ENCODE data around the gene OR2T10.
"Not testable (repeated sequence)": the region's sequence is repeated elsewhere in the genome, so short reads cannot be mapped to it uniquely, and the experiment has no call there.

The OR2T10 gene

GRCh38 chr1:248592655-248593054 is 4.8 kb downstream of the OR2T10 start:
- no peaks in the 10 kb centered on the region for H3K27me3 ChIP-seq (ENCODE audit: insufficient read depth, low read length)
- no peaks in the 10 kb centered on the region for H3K4me1 ChIP-seq (ENCODE audit: insufficient read depth, low read length)
- no peaks in the 10 kb centered on the region for H3K36me3 ChIP-seq (ENCODE audit: insufficient read depth, low read depth, low read length)
- H3K4me3 ChIP-seq (ENCODE audit: low read length), result no peak overlapping the region; the same call in 1 of the 2 replicates
- H3K27ac ChIP-seq (ENCODE audit: low read length), result no peak overlapping the region
- H3K9ac ChIP-seq (ENCODE audit: low read depth, low read length), result no peak overlapping the region
- peaks cover 94% of the 10 kb centered on the region for H3K9me3 ChIP-seq (ENCODE audit: insufficient read depth, low read depth, low read length)

GRCh38 chr1:248590055-248590454 is 7.4 kb downstream of the OR2T10 start:
- no peak overlapping the region for H3K9ac ChIP-seq (ENCODE audit: low read depth, low read length)
- H3K36me3 ChIP-seq (ENCODE audit: insufficient read depth, low read depth, low read length), result no peaks in the 10 kb centered on the region
- H3K27me3 ChIP-seq (ENCODE audit: insufficient read depth, low read length), result no peaks in the 10 kb centered on the region
- H3K9me3 ChIP-seq (ENCODE audit: insufficient read depth, low read depth, low read length), result peaks cover 89% of the 10 kb centered on the region
- no peak overlapping the region for H3K27ac ChIP-seq (ENCODE audit: low read length)
- no peaks in the 10 kb centered on the region for H3K4me1 ChIP-seq (ENCODE audit: insufficient read depth, low read length)
- no peak overlapping the region for H3K4me3 ChIP-seq (ENCODE audit: low read length)

GRCh38 chr1:248589334-248589733 is 8.2 kb downstream of the OR2T10 start:
- no peaks in the 10 kb centered on the region for H3K27me3 ChIP-seq (ENCODE audit: insufficient read depth, low read length)
- H3K9ac ChIP-seq (ENCODE audit: low read depth, low read length), result no peak overlapping the region
- peaks cover 89% of the 10 kb centered on the region for H3K9me3 ChIP-seq (ENCODE audit: insufficient read depth, low read depth, low read length)
- no peaks in the 10 kb centered on the region for H3K4me1 ChIP-seq (ENCODE audit: insufficient read depth, low read length)
- H3K36me3 ChIP-seq (ENCODE audit: insufficient read depth, low read depth, low read length), result no peaks in the 10 kb centered on the region
- no peak overlapping the region for H3K27ac ChIP-seq (ENCODE audit: low read length)
- no peak overlapping the region for H3K4me3 ChIP-seq (ENCODE audit: low read length)

GRCh38 chr1:248585266-248585665 is 12.2 kb downstream of the OR2T10 start:
- Histone ChIP-seq H3K9ac (ENCODE audit: low read depth, low read length) (no peak overlapping the region), H3K9me3 (ENCODE audit: insufficient read depth, low read depth, low read length) (peaks cover 78% of the 10 kb centered on the region), H3K4me3 (ENCODE audit: low read length) (no peak overlapping the region), H3K27me3 (ENCODE audit: insufficient read depth, low read length) (no peaks in the 10 kb centered on the region), H3K27ac (ENCODE audit: low read length) (no peak overlapping the region), H3K36me3 (ENCODE audit: insufficient read depth, low read depth, low read length) (no peaks in the 10 kb centered on the region), H3K4me1 (ENCODE audit: insufficient read depth, low read length) (no peaks in the 10 kb centered on the region)

GRCh38 chr1:248576260-248576980 is 21.1 kb downstream of the OR2T10 start:
- H3K36me3 ChIP-seq (ENCODE audit: insufficient read depth, low read depth, low read length), result no peaks in the 10 kb centered on the region
- no peak overlapping the region for H3K27ac ChIP-seq (ENCODE audit: low read length)
- H3K9ac ChIP-seq (ENCODE audit: low read depth, low read length), result no peak overlapping the region
- H3K9me3 ChIP-seq (ENCODE audit: insufficient read depth, low read depth, low read length), result peaks cover 63% of the 10 kb centered on the region
- no peaks in the 10 kb centered on the region for H3K27me3 ChIP-seq (ENCODE audit: insufficient read depth, low read length)
- no peaks in the 10 kb centered on the region for H3K4me1 ChIP-seq (ENCODE audit: insufficient read depth, low read length)
- H3K4me3 ChIP-seq (ENCODE audit: low read length), result no peak overlapping the region

GRCh38 chr1:248574657-248575056 is 22.8 kb downstream of the OR2T10 start, which contains the start of gene OR2T34:
Gene OR2T34 (minus strand): TSS chr1:248574757. CDS start chr1:248574757, 0 bp downstream.
- H3K27me3 ChIP-seq (ENCODE audit: insufficient read depth, low read length); H3K27ac ChIP-seq (ENCODE audit: low read length); H3K9ac ChIP-seq (ENCODE audit: low read depth, low read length); H3K4me3 ChIP-seq (ENCODE audit: low read length); H3K36me3 ChIP-seq (ENCODE audit: insufficient read depth, low read depth, low read length); H3K4me1 ChIP-seq (ENCODE audit: insufficient read depth, low read length): not testable (repeated sequence)
- H3K9me3 ChIP-seq (ENCODE audit: insufficient read depth, low read depth, low read length), result peaks cover 46% of the 10 kb centered on the region

GRCh38 chr1:248573856-248574255 is 23.6 kb downstream of the OR2T10 start:
- H3K9me3 ChIP-seq (ENCODE audit: insufficient read depth, low read depth, low read length), result peaks cover 44% of the 10 kb centered on the region
- H3K4me1 ChIP-seq (ENCODE audit: insufficient read depth, low read length); H3K9ac ChIP-seq (ENCODE audit: low read depth, low read length); H3K27me3 ChIP-seq (ENCODE audit: insufficient read depth, low read length); H3K27ac ChIP-seq (ENCODE audit: low read length); H3K4me3 ChIP-seq (ENCODE audit: low read length); H3K36me3 ChIP-seq (ENCODE audit: insufficient read depth, low read depth, low read length): not testable (repeated sequence)

GRCh38 chr1:248572049-248572448 is 25.5 kb downstream of the OR2T10 start:
- H3K27ac ChIP-seq (ENCODE audit: low read length); H3K9ac ChIP-seq (ENCODE audit: low read depth, low read length); H3K4me3 ChIP-seq (ENCODE audit: low read length); H3K4me1 ChIP-seq (ENCODE audit: insufficient read depth, low read length); H3K27me3 ChIP-seq (ENCODE audit: insufficient read depth, low read length); H3K36me3 ChIP-seq (ENCODE audit: insufficient read depth, low read depth, low read length): not testable (repeated sequence)
- peaks cover 32% of the 10 kb centered on the region for H3K9me3 ChIP-seq (ENCODE audit: insufficient read depth, low read depth, low read length)

- H3K36me3 ChIP-seq (ENCODE audit: insufficient read depth, low read depth, low read length); H3K27ac ChIP-seq (ENCODE audit: low read length); H3K4me1 ChIP-seq (ENCODE audit: insufficient read depth, low read length); H3K27me3 ChIP-seq (ENCODE audit: insufficient read depth, low read length); H3K9ac ChIP-seq (ENCODE audit: low read depth, low read length); H3K4me3 ChIP-seq (ENCODE audit: low read length): not testable (repeated sequence)
- H3K9me3 ChIP-seq (ENCODE audit: insufficient read depth, low read depth, low read length), result peaks cover 20% of the 10 kb centered on the region; the same call in 1 of the 2 replicates
Observed at GRCh38 chr1:248570811-248571210, 26.7 kb downstream of the OR2T10 start.

GRCh38 chr1:248569049-248569448 is 28.5 kb downstream of the OR2T10 start:
- not testable (repeated sequence) for H3K27me3 ChIP-seq (ENCODE audit: insufficient read depth, low read length); H3K4me1 ChIP-seq (ENCODE audit: insufficient read depth, low read length); H3K36me3 ChIP-seq (ENCODE audit: insufficient read depth, low read depth, low read length); H3K9ac ChIP-seq (ENCODE audit: low read depth, low read length); H3K9me3 ChIP-seq (ENCODE audit: insufficient read depth, low read depth, low read length); H3K27ac ChIP-seq (ENCODE audit: low read length); H3K4me3 ChIP-seq (ENCODE audit: low read length)

GRCh38 chr1:248565530-248566373 is 31.7 kb downstream of the OR2T10 start:
- not testable (repeated sequence) for H3K9me3 ChIP-seq (ENCODE audit: insufficient read depth, low read depth, low read length); H3K9ac ChIP-seq (ENCODE audit: low read depth, low read length); H3K36me3 ChIP-seq (ENCODE audit: insufficient read depth, low read depth, low read length); H3K4me1 ChIP-seq (ENCODE audit: insufficient read depth, low read length); H3K27ac ChIP-seq (ENCODE audit: low read length); H3K27me3 ChIP-seq (ENCODE audit: insufficient read depth, low read length); H3K4me3 ChIP-seq (ENCODE audit: low read length)

GRCh38 chr1:248562672-248563071 is 34.8 kb downstream of the OR2T10 start, which contains the start of gene OR2T29:
Gene OR2T29 (minus strand): TSS chr1:248562772. CDS start chr1:248559491, 3,281 bp downstream.
- H3K27ac ChIP-seq (ENCODE audit: low read length); H3K4me3 ChIP-seq (ENCODE audit: low read length); H3K9ac ChIP-seq (ENCODE audit: low read depth, low read length); H3K27me3 ChIP-seq (ENCODE audit: insufficient read depth, low read length); H3K4me1 ChIP-seq (ENCODE audit: insufficient read depth, low read length); H3K36me3 ChIP-seq (ENCODE audit: insufficient read depth, low read depth, low read length); H3K9me3 ChIP-seq (ENCODE audit: insufficient read depth, low read depth, low read length): not testable (repeated sequence)
